ENCODE results near the gene RASD1.
"Not testable (repeated sequence)": the region's sequence is repeated elsewhere in the genome, so short reads cannot be mapped to it uniquely, and the experiment has no call there.

RASD1 gene

GRCh38 chr17:17499402-17500145 lies 3.4 kb upstream of the RASD1 start:
- no peak for DNase-seq (ENCODE audit: low read depth in 4 of 4, low spot score in 1 of 4)

- DNase-seq (ENCODE audit: low read depth in 4 of 4, low spot score in 1 of 4), result no peak
These were observed 2.6 kb upstream of the RASD1 start for GRCh38 chr17:17498606-17499301.

- no peak for DNase-seq (ENCODE audit: low read depth in 4 of 4, low spot score in 1 of 4)
These were observed 1.8 kb upstream of the RASD1 start for GRCh38 chr17:17497845-17498520.

- DNase-seq (ENCODE audit: low read depth in 4 of 4, low spot score in 1 of 4), result no peak
These were observed 1.1 kb upstream of the RASD1 start for GRCh38 chr17:17497065-17497844.

GRCh38 chr17:17495536-17496188 lies 533 bp downstream of the RASD1 start:
- DNase-seq (ENCODE audit: low read depth in 4 of 4, low spot score in 1 of 4), result no peak

GRCh38 chr17:17494870-17495535 lies 1.2 kb downstream of the RASD1 start:
- DNase-seq (ENCODE audit: low read depth in 4 of 4, low spot score in 1 of 4), result no peak

- no peak for DNase-seq (ENCODE audit: low read depth in 4 of 4, low spot score in 1 of 4)
These were observed 1.7 kb downstream of the RASD1 start for GRCh38 chr17:17494499-17494869.

GRCh38 chr17:17493986-17494466 lies 2.2 kb downstream of the RASD1 start:
- DNase-seq (ENCODE audit: low read depth in 4 of 4, low spot score in 1 of 4), result no peak

- no peak for DNase-seq (ENCODE audit: low read depth in 4 of 4, low spot score in 1 of 4)
These were observed 2.8 kb downstream of the RASD1 start for GRCh38 chr17:17493249-17493985.

- no peak for DNase-seq (ENCODE audit: low read depth in 4 of 4, low spot score in 1 of 4)
These were observed 3.6 kb downstream of the RASD1 start for GRCh38 chr17:17492571-17492970.

- no peak for DNase-seq (ENCODE audit: low read depth in 4 of 4, low spot score in 1 of 4)
These were observed 4.1 kb downstream of the RASD1 start for GRCh38 chr17:17492085-17492484.

GRCh38 chr17:17491546-17491988 lies 4.6 kb downstream of the RASD1 start:
- DNase-seq (ENCODE audit: low read depth in 4 of 4, low spot score in 1 of 4), result no peak

GRCh38 chr17:17491031-17491471 lies 5.1 kb downstream of the RASD1 start:
- DNase-seq (ENCODE audit: low read depth in 4 of 4, low spot score in 1 of 4), result no peak

- no peak for DNase-seq (ENCODE audit: low read depth in 4 of 4, low spot score in 1 of 4)
These were observed 8.2 kb downstream of the RASD1 start for GRCh38 chr17:17487998-17488397.

GRCh38 chr17:17486416-17486815 lies 9.8 kb downstream of the RASD1 start:
- not testable (repeated sequence) for DNase-seq (ENCODE audit: low read depth in 4 of 4, low spot score in 1 of 4)

- no peak for DNase-seq (ENCODE audit: low read depth in 4 of 4, low spot score in 1 of 4)
These were observed 10.8 kb downstream of the RASD1 start for GRCh38 chr17:17485420-17485819.

GRCh38 chr17:17484451-17484899 lies 11.7 kb downstream of the RASD1 start:
- DNase-seq (ENCODE audit: low read depth in 4 of 4, low spot score in 1 of 4), result peak in 2 of 4 experiments; percentile 25 to 43

GRCh38 chr17:17481860-17482259 lies 14.3 kb downstream of the RASD1 start:
- no peak for DNase-seq (ENCODE audit: low read depth in 4 of 4, low spot score in 1 of 4)

GRCh38 chr17:17480593-17481148 lies 15.5 kb downstream of the RASD1 start:
- no peak for DNase-seq (ENCODE audit: low read depth in 4 of 4, low spot score in 1 of 4)
